CD4-positive, CD25-positive, alpha-beta regulatory T cell (primary cell): ENCODE measurements around the gene DDT. TPM values are rescaled to one million over a fixed set of nuclear protein-coding genes. Genes with fewer than 3 reads are reported as not detected.
"Not testable (repeated sequence)": the region's sequence is repeated elsewhere in the genome, so short reads cannot be mapped to it uniquely, and the experiment has no call there.

Experiments used
- ATAC-seq, 2 donors: fragments of 150-1000 bp; cut with Tn5 transposase; one replicate each; pipeline ENCODE4 v1.10.0; 2021; ENCODE audit warnings: low read depth in 2 of 2, moderate number of reproducible peaks in 2 of 2, moderate library complexity in 1 of 2
- DNase-seq, 3 donors: peaks; one replicate each; pipeline versions ENCODE4 v3.0.0 to v3.0.0-alpha.2; 2012 to 2022; ENCODE audit warnings: mixed read lengths in 1 of 3
- H3K27ac ChIP-seq: one replicate; pipeline ENCODE4 v1.7.0; 2013; ENCODE audit warnings: mild to moderate bottlenecking, low read length; ENCODE audit not compliant: insufficient read depth, poor library complexity, severe bottlenecking
- H3K27me3 ChIP-seq: one replicate; pipeline ENCODE4 v1.7.0; 2013; ENCODE audit warnings: low read length; ENCODE audit not compliant: control insufficient read depth, insufficient read depth
- H3K36me3 ChIP-seq: one replicate; pipeline ENCODE4 v1.7.0; 2013; ENCODE audit warnings: mild to moderate bottlenecking, low read length, moderate library complexity; ENCODE audit not compliant: control insufficient read depth, insufficient read depth
- H3K4me1 ChIP-seq: 2 replicates; pipeline ENCODE4 v1.7.0; 2013; ENCODE audit warnings: mild to moderate bottlenecking, low read length; ENCODE audit not compliant: insufficient read depth, control insufficient read depth, poor library complexity, severe bottlenecking
- H3K4me3 ChIP-seq: one replicate; pipeline ENCODE4 v1.7.0; 2013; ENCODE audit warnings: low read depth, mild to moderate bottlenecking, low read length, moderate library complexity
- H3K9me3 ChIP-seq, 2 experiments: 1 replicate in 1 of 2; 2 replicates in 1 of 2; pipeline ENCODE4 v1.7.0; 2013; ENCODE audit warnings: low read length in 2 of 2, mild to moderate bottlenecking in 1 of 2, moderate library complexity in 1 of 2; ENCODE audit not compliant: control insufficient read depth in 2 of 2
- H3K27ac Mint-ChIP-seq, 3 donors: one replicate each; pipeline ENCODE4 v1.8.0; 2020 to 2022; ENCODE audit warnings: mild to moderate bottlenecking in 3 of 3, mixed read lengths in 3 of 3, moderate library complexity in 2 of 3
- H3K27me3 Mint-ChIP-seq: one replicate; pipeline ENCODE4 v1.8.0; 2022; ENCODE audit warnings: mild to moderate bottlenecking, mixed read lengths
- H3K36me3 Mint-ChIP-seq: one replicate; pipeline ENCODE4 v1.8.0; 2020; ENCODE audit warnings: mixed read lengths
- H3K4me1 Mint-ChIP-seq, 4 donors: one replicate each; pipeline ENCODE4 v1.8.0; 2020 to 2022; ENCODE audit warnings: mixed read lengths in 4 of 4, mild to moderate bottlenecking in 1 of 4
- H3K4me3 Mint-ChIP-seq, 4 donors: one replicate each; pipeline ENCODE4 v1.8.0; 2020 to 2022; ENCODE audit warnings: mild to moderate bottlenecking in 4 of 4, mixed read lengths in 4 of 4, moderate library complexity in 3 of 4
- H3K9me3 Mint-ChIP-seq, 7 donors: one replicate each; pipeline ENCODE4 v1.8.0; 2020 to 2022; ENCODE audit warnings: mixed read lengths in 7 of 7, mild to moderate bottlenecking in 3 of 7, moderate library complexity in 2 of 7
- polyA plus RNA-seq, 4 donors: library from polyadenylated mRNA; unstranded; fragments of 300-500 nt; fragmentation: Illumina TruSeq; gene quantifications; one replicate each; pipeline ENCODE4 v1.2.3, GENCODE V29; 2021
- total RNA-seq: library from RNA; stranded (reverse); gene quantifications from one replicate; pipeline ENCODE4 v1.2.3, GENCODE V29; 2022

The DDT gene
- total and polyA plus RNA-seq, 5 donors from 2014 or later: 68.0 to 142 (median 124) TPM

DNA sequence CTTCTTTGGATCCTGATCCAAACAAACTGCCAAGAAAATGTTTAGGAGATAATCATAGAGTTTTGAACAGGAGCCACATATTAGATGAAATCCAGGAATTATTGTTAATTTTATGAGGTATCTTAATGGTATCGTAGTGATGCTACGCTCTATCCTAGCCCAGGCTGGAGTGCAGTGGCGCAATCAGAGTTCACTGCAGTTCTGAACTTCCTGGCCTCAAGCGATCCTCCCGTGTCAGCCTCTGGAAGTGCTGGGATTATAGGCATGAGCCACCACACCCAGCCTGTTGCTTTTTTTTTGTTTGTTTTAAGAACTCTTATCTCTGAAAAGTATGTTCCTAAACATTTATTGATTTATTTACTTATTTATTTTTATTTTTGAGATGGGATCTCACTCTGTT lies 28.6 kb upstream of the DDT start:
- no peak for DNase-seq
- Mint-ChIP-seq H3K27ac (no peak overlapping the region), H3K9me3 (no peaks in the 10 kb centered on the region), H3K36me3 (no peaks in the 10 kb centered on the region), H3K4me1 (peaks cover 0 to under 1% (median under 1%) of the 10 kb centered on the region in 4 donors), H3K4me3 (no peak overlapping the region), H3K27me3 (peaks cover 6% of the 10 kb centered on the region)
- Histone ChIP-seq H3K4me3 (no peak overlapping the region), H3K4me1 (no peaks in the 10 kb centered on the region), H3K27me3 (no peaks in the 10 kb centered on the region), H3K9me3 (no peaks in the 10 kb centered on the region), H3K36me3 (no peaks in the 10 kb centered on the region), H3K27ac (no peak overlapping the region)
- no peak for ATAC-seq

DNA sequence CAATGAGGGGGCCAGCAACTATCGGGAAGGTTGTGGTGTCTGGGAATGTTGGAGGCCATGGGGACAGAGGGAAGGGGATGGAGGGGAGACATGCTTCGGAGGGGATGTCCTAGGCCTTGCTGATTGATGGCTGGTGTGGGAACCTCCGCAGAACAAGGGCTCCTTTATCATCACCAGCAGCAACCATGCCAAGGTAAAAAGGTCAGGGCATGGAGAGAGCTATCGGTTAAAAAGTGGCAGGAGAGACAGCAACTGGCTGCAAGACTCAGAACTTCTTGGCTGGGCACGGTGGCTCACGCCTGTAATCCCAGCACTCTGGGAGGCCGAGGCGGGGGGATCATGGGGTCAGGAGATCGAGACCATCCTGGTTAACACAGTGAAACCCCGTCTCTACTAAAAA lies 28.0 kb upstream of the DDT start:
- DNase-seq (no peak), ATAC-seq (no peak)
- H3K9me3 Mint-ChIP-seq: no peaks in the 10 kb centered on the region
- Histone ChIP-seq H3K27ac (no peak overlapping the region), H3K4me3 (no peak overlapping the region), H3K9me3 (no peaks in the 10 kb centered on the region), H3K4me1 (no peaks in the 10 kb centered on the region), H3K36me3 (no peaks in the 10 kb centered on the region), H3K27me3 (no peaks in the 10 kb centered on the region)
- no peak overlapping the region for H3K4me3 Mint-ChIP-seq
- no peak overlapping the region for H3K27ac Mint-ChIP-seq
- peaks cover 9% of the 10 kb centered on the region for H3K27me3 Mint-ChIP-seq
- H3K36me3 Mint-ChIP-seq: no peaks in the 10 kb centered on the region
- H3K4me1 Mint-ChIP-seq: peaks cover 0 to 6% (median 4%) of the 10 kb centered on the region in 4 donors

DNA sequence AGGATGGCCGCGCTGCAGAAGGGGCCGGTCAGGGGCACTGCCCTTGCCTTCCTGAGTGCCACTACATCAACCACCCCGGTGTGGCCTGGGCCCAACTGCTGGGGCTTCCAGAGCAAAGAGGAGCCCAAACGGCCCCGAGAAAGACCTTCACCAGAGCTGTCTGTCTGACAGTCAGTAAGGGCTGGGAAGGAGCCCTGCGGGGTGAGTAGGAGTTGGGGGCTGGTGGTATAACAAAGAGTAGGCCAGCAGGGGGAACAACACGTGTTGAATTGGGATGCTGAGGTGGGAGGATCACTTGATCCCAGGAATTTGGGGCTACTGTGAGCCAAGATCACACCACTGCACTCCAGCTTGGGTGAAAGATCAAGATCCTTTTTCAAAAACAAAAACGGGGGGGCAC lies 27.1 kb upstream of the DDT start:
- H3K27ac Mint-ChIP-seq: peak overlapping the region in 1 of 3 donors; percentile 49
- H3K36me3 ChIP-seq: no peaks in the 10 kb centered on the region
- H3K36me3 Mint-ChIP-seq: no peaks in the 10 kb centered on the region
- no peaks in the 10 kb centered on the region for H3K4me1 ChIP-seq
- H3K27me3 Mint-ChIP-seq: peaks cover 9% of the 10 kb centered on the region
- DNase-seq (no peak), ATAC-seq (no peak)
- no peak overlapping the region for H3K4me3 Mint-ChIP-seq
- no peak overlapping the region for H3K27ac ChIP-seq
- H3K9me3 ChIP-seq: no peaks in the 10 kb centered on the region
- H3K4me3 ChIP-seq: no peak overlapping the region
- no peaks in the 10 kb centered on the region for H3K9me3 Mint-ChIP-seq
- H3K4me1 Mint-ChIP-seq: peaks cover 0 to 6% (median 5%) of the 10 kb centered on the region in 4 donors
- H3K27me3 ChIP-seq: no peaks in the 10 kb centered on the region

DNA sequence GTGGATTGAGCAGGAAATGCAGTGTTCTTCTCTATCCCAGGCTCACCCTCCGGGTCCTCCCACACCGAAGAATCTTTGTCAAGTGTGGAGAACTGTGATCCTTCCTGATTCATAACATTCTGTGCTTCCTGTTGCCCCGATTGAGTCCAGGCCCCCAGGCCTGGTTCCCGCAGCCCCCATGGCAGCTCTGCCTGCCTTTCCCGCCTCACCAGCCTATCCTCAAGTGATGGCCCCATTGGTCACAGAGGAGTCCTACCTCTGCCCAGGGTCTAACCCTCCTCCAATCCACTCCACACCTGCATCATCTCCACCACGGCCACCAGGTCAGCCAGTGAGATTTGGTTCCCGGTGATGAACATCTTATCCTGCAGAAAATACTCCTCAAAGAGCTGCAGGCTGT lies 25.5 kb upstream of the DDT start:
- not testable (repeated sequence) for H3K27me3 ChIP-seq, H3K27ac ChIP-seq, DNase-seq, H3K4me1 Mint-ChIP-seq, ATAC-seq, H3K36me3 Mint-ChIP-seq, H3K27ac Mint-ChIP-seq, H3K27me3 Mint-ChIP-seq, H3K9me3 Mint-ChIP-seq, H3K4me1 ChIP-seq, H3K4me3 ChIP-seq, H3K4me3 Mint-ChIP-seq, H3K36me3 ChIP-seq, H3K9me3 ChIP-seq

DNA sequence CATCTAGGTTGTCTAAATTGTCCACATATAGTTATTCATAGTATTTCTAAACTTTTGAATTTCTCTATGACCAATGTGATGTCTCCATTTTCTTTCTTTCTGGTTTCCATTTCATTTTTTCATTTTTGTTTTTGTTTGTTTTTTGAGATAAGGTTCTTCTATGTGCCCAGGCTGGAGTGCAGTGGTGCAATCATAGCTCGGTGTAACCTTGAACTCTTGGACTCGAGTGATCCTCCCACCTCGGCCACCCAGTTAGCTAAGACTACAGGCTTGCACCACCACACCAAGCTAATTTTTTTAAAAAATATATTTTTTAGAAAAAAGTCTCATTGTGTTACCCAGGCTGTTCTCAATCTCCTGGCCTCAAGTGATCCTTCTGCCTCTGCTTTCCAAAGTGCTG lies 22.9 kb upstream of the DDT start:
- no peak overlapping the region for H3K4me3 ChIP-seq
- Mint-ChIP-seq H3K27me3 (peaks cover 9% of the 10 kb centered on the region), H3K27ac (no peak overlapping the region), H3K4me1 (peaks cover 0 to 7% (median 5%) of the 10 kb centered on the region in 4 donors), H3K9me3 (no peaks in the 10 kb centered on the region), H3K4me3 (no peak overlapping the region), H3K36me3 (no peaks in the 10 kb centered on the region)
- DNase-seq (no peak), ATAC-seq (no peak)
- H3K27me3 ChIP-seq: no peaks in the 10 kb centered on the region
- H3K4me1 ChIP-seq: no peaks in the 10 kb centered on the region
- no peaks in the 10 kb centered on the region for H3K36me3 ChIP-seq
- no peak overlapping the region for H3K27ac ChIP-seq
- H3K9me3 ChIP-seq: no peaks in the 10 kb centered on the region

DNA sequence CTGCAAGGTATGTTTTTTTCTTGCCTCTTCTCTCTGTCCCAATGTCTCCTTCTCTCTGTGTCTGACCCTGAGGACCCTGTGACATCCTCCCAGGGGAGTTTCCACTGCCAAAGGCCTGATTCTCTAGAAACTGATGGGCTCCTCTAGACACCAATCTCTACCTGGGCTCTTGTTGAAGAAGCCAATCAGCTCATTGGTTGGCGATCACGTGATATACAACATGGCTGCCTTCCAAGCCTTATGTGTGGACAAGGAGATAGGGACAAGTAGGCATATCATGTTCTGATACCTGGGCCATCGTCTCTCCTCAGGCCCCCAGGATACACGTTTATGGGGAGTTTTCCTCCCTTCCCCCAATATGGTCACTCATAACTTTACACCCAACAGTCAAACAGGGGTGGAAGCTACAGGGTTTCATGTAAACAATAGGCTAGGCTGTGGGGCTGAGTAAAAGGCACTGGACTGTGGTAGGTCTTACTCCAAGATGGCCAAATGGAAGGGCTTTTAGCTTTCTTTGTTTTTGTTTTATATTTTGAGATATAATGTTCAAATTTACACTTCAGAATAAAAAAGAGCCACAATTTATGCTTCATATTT lies 19.4 kb upstream of the DDT start:
- H3K27me3 Mint-ChIP-seq, H3K4me1 ChIP-seq, ATAC-seq, DNase-seq, H3K4me3 ChIP-seq, H3K27me3 ChIP-seq, H3K27ac ChIP-seq, H3K36me3 ChIP-seq, H3K9me3 ChIP-seq, H3K4me3 Mint-ChIP-seq, H3K36me3 Mint-ChIP-seq, H3K9me3 Mint-ChIP-seq, H3K4me1 Mint-ChIP-seq: not testable (repeated sequence)
- peak overlapping the region in 1 of 3 donors; percentile 31 for H3K27ac Mint-ChIP-seq

DNA sequence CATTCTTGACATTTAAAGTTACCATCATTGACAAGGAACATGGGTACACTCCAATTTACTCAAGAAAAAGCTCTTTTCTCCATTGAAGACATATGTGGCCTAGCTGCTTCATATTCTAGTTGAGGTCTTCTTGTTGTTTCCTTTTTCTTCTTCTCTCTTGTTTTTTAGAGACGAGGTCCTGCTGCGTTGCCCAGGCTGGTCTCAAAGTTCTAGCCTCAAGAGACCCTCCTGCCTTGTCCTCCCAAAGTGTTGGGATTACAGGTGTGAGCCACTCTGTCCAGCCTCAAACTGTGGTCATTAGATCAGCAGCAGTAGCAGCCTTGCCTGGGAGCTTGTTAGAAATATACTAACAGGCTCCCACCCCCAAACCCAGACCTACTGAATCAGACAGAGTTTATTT lies 18.8 kb upstream of the DDT start:
- not testable (repeated sequence) for H3K27me3 ChIP-seq, H3K27ac ChIP-seq, H3K9me3 Mint-ChIP-seq, DNase-seq, H3K4me1 Mint-ChIP-seq, H3K4me3 Mint-ChIP-seq, H3K9me3 ChIP-seq, H3K36me3 Mint-ChIP-seq, H3K4me1 ChIP-seq, H3K36me3 ChIP-seq, H3K27me3 Mint-ChIP-seq, ATAC-seq, H3K4me3 ChIP-seq
- H3K27ac Mint-ChIP-seq: peak overlapping the region in 1 of 3 donors; percentile 33

DNA sequence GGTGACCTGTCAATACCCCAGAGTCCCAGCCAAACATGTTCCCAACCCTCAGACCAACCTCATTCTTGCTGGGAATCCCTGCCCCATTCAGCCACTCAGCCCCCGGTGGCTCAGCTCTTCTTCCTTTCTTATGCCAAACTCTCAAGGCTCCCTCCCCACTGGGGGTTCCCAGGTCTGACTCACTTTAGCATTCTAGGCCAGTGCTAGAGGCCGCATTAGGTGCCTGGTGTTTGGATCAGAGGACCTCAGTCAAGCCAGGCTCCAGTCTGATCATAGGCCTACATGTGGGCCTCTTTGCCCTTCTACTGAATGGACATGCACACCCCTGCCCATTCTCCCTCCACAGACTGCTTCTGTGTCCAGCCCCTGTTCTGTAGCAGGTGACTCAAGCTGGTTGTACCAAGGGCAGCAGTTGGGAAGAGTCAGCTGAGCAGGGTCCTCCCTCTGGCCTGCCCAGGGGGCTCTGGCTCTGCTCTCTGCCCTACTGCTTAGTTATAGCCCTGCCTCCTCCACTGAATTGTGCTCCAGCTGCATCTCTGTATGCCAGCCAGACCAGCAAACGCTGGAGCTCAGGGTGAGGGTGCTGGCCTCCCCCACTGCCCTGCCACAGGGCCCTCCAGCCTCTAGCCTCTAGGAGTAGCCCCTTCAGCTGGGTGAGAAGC lies 15.5 kb upstream of the DDT start:
- not testable (repeated sequence) for H3K27ac ChIP-seq, H3K9me3 Mint-ChIP-seq, H3K27me3 ChIP-seq, DNase-seq, H3K27ac Mint-ChIP-seq, H3K4me3 Mint-ChIP-seq, H3K27me3 Mint-ChIP-seq, H3K36me3 ChIP-seq, H3K9me3 ChIP-seq, H3K4me1 Mint-ChIP-seq, H3K4me1 ChIP-seq, ATAC-seq, H3K4me3 ChIP-seq, H3K36me3 Mint-ChIP-seq
